HL-60 (cell line): ENCODE data around the gene BRCA2.

ENCODE experiments used
- DNase-seq, 2 experiments: peaks; one replicate each; pipeline ENCODE4 v3.0.0-alpha.2; 2010 to 2020; ENCODE audit warnings: low read depth in 1 of 2, low spot score in 1 of 2
- H3K27ac ChIP-seq: fragments of 250-450 bp; sonication (Bioruptor Pico); replicated peaks from 2 replicates; pipeline ENCODE4 v1.5.1; 2020; ENCODE audit warnings: mild to moderate bottlenecking, moderate library complexity
- H3K27me3 ChIP-seq: fragments of 250-450 bp; sonication (Bioruptor Pico); 2 replicates; pipeline ENCODE4 v1.5.1; 2021; ENCODE audit warnings: mild to moderate bottlenecking, moderate library complexity; ENCODE audit not compliant: insufficient read depth, poor library complexity, severe bottlenecking
- H3K4me3 ChIP-seq: replicated peaks from 2 replicates; pipeline ENCODE4 v1.5.1; 2011; ENCODE audit warnings: mild to moderate bottlenecking, control low read depth, low read length; ENCODE audit not compliant: insufficient read depth
- CTCF ChIP-seq: IDR thresholded peaks from one replicate; pipeline ENCODE4 v1.5.1; 2011; ENCODE audit warnings: low read length, control low read depth, inconsistent platforms; ENCODE audit not compliant: insufficient read depth
- GABPA ChIP-seq: IDR thresholded peaks from 2 replicates; pipeline ENCODE4 v1.6.1; 2012; ENCODE audit warnings: low read depth
- POLR2AphosphoS5 ChIP-seq: IDR thresholded peaks from 2 replicates; pipeline ENCODE4 v1.6.1; 2012; ENCODE audit warnings: low read depth
- REST ChIP-seq: IDR thresholded peaks from 2 replicates; pipeline ENCODE4 v1.6.1; 2012; ENCODE audit warnings: low read depth; ENCODE audit not compliant: insufficient replicate concordance
- SPI1 ChIP-seq: IDR thresholded peaks from 2 replicates; pipeline ENCODE4 v1.6.1; 2012; ENCODE audit warnings: low read depth, mild to moderate bottlenecking, borderline replicate concordance

Gene BRCA2

GRCh38 chr13:32309312-32310133, 5.8 kb upstream of the BRCA2 start:
- TF ChIP-seq POLR2AphosphoS5 (peak; percentile 84), CTCF (no peak), SPI1 (peak; percentile 44; the same call in 1 of the 2 replicates)
- peak overlapping the region; percentile 63 for H3K27ac ChIP-seq
- DNase-seq = peak in 1 of 2 experiments; percentile 78
- no peaks in the 10 kb centered on the region for H3K27me3 ChIP-seq
- H3K4me3 ChIP-seq = peak overlapping the region; percentile 18; the same call in 1 of the 2 replicates

GRCh38 chr13:32310134-32310706, 5.1 kb upstream of the BRCA2 start:
- peak overlapping the region; percentile 63 for H3K27ac ChIP-seq
- no peak for TF ChIP-seq POLR2AphosphoS5
- TF ChIP-seq CTCF = peak; percentile 17
- H3K4me3 ChIP-seq = peak overlapping the region; percentile 18; the same call in 1 of the 2 replicates
- H3K27me3 ChIP-seq = no peaks in the 10 kb centered on the region
- peak; percentile 45 to 69 for DNase-seq

GRCh38 chr13:32311188-32311897, 4.0 kb upstream of the BRCA2 start:
- Histone ChIP-seq H3K4me3 (no peak overlapping the region), H3K27me3 (no peaks in the 10 kb centered on the region), H3K27ac (no peak overlapping the region)
- no peak for DNase-seq
- no peak for TF ChIP-seq POLR2AphosphoS5
- TF ChIP-seq SPI1 = no peak
- TF ChIP-seq GABPA = no peak
- no peak for TF ChIP-seq REST
- no peak for TF ChIP-seq CTCF

- TF ChIP-seq SPI1 (peak; percentile 47; the same call in 1 of the 2 replicates), GABPA (peak; percentile 50), CTCF (no peak), REST (peak; percentile 2)
- Histone ChIP-seq H3K4me3 (peak overlapping the region; percentile 55), H3K27me3 (no peaks in the 10 kb centered on the region), H3K27ac (peak overlapping the region; percentile 96)
- DNase-seq = peak; percentile 97 to 98
Measured at GRCh38 chr13:32314271-32315237, 754 bp upstream of the BRCA2 start.
